ENCODE results near the gene USP2. TPM values are rescaled to one million over a fixed set of nuclear protein-coding genes. Genes with fewer than 3 reads are reported as not detected.
"Not testable (repeated sequence)": the region's sequence is repeated elsewhere in the genome, so short reads cannot be mapped to it uniquely, and the experiment has no call there.

The USP2 gene
- total RNA-seq, 1 donor: 0.43 TPM

DNA sequence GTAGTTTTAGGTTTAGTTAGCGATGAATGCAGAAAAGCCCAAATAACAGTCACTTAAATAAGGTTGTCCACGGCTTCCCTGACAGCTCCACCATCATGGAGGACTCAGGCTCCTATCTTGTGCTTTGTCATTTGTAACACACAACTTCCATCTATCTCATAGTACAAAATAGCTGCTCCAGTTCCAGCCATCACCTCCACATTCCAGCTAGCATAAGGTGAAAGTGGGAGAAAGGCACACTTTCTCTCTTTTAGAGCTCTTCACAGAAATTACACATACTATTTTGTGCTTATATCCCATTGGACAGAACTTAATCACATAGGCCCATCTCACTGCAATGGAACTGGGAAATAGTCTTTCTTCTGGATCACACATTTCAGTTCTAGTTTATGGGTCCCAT lies 32.8 kb upstream of the USP2 start:
- no peak for TF ChIP-seq CTCF (IDR thresholded peaks at IDR 0.05; ENCODE audit: insufficient read depth, low read depth, low read length)
- no peak overlapping the region for H3K4me3 ChIP-seq (ENCODE audit: low read depth, low read length)
- DNase-seq (ENCODE audit: low read depth): no peak

DNA sequence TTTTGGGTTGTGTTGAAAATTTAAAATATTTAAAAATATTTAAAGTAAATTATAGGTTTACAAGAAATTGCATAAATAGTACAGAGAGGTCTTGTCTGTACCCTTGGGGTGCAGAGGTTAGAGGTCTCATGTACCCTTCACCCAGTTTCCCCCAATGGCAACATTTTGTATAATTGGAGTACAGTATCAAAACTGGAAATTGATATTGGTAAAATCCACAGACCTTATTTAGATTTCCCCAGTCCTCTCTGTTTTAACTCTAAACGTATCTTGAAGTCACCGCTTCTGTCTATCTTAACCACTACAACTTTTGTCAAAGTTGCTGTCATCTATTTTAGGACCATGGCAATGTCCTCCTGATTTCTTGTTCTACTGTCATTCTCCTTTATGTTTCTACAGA lies 30.6 kb upstream of the USP2 start:
- no peak overlapping the region for H3K4me3 ChIP-seq (ENCODE audit: low read depth, low read length)
- DNase-seq (ENCODE audit: low read depth): no peak
- TF ChIP-seq CTCF (IDR thresholded peaks at IDR 0.05; ENCODE audit: insufficient read depth, low read depth, low read length): no peak

DNA sequence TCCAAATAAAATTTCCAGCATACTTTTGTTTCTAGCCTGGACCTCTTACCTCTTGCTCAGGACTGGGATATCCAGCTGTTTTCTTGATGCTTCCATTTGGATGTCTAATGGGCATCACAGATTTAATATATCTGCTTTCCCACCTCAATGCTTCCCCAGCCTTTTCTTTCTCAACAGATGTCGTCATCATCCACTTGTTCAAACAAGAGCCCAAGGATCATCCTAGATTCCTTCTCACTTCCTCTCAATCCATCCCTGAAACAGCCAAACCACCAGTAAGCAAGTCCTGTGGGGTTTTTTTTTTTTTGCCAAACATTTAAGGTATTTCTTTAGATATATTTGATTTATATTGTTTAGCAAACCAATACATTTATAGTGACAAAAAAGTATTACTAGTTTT lies 29.0 kb upstream of the USP2 start:
- DNase-seq (ENCODE audit: low read depth): no peak
- no peak overlapping the region for H3K4me3 ChIP-seq (ENCODE audit: low read depth, low read length)
- no peak for TF ChIP-seq CTCF (IDR thresholded peaks at IDR 0.05; ENCODE audit: insufficient read depth, low read depth, low read length)

- TF ChIP-seq CTCF (IDR thresholded peaks at IDR 0.05; ENCODE audit: insufficient read depth, low read depth, low read length): no peak
- no peak overlapping the region for H3K4me3 ChIP-seq (ENCODE audit: low read depth, low read length)
- no peak for DNase-seq (ENCODE audit: low read depth)
Measured at GRCh38 chr11:119409731-119410130, 28.2 kb upstream of the USP2 start.

GRCh38 chr11:119406005-119406404 lies 24.5 kb upstream of the USP2 start:
- H3K4me3 ChIP-seq (ENCODE audit: low read depth, low read length): no peak overlapping the region
- TF ChIP-seq CTCF (IDR thresholded peaks at IDR 0.05; ENCODE audit: insufficient read depth, low read depth, low read length): no peak
- no peak for DNase-seq (ENCODE audit: low read depth)

- not testable (repeated sequence) for H3K4me3 ChIP-seq (ENCODE audit: low read depth, low read length); DNase-seq (ENCODE audit: low read depth)
Measured at GRCh38 chr11:119405448-119405847, 24.0 kb upstream of the USP2 start.

- H3K4me3 ChIP-seq (ENCODE audit: low read depth, low read length): no peak overlapping the region
- no peak for TF ChIP-seq CTCF (IDR thresholded peaks at IDR 0.05; ENCODE audit: insufficient read depth, low read depth, low read length)
- peak; percentile 52 for DNase-seq (ENCODE audit: low read depth)
Measured at GRCh38 chr11:119404872-119405271, 23.4 kb upstream of the USP2 start.

Data from fibroblast of villous mesenchyme (primary cell).